Caco-2 (cell line): ENCODE data around the gene NAV3. TPM values are rescaled to one million over a fixed set of nuclear protein-coding genes. Genes with fewer than 3 reads are reported as not detected.

Source experiments
- BruUV-seq: library from RNA; stranded (reverse); fragments of 400-500 nt; replicated peaks from 2 replicates; lab custom pipeline; 2021; lab: Mats Ljungman, UMichigan
- CTCF ChIA-PET: fragments of 300-600 bp; sonication (Branson Sonifier 250); formaldehyde crosslinking; loops from one replicate; lab custom pipeline; 2022; ENCODE audit warnings: antibody characterized with exemption; lab: Charles Lee
- POLR2A ChIA-PET: fragments of 300-600 bp; sonication (Branson Sonifier 250); formaldehyde crosslinking; loops from one replicate; lab custom pipeline; 2022; ENCODE audit warnings: antibody characterized with exemption; lab: Charles Lee
- DNase-seq, 2 experiments: peaks; one replicate each; pipeline versions ENCODE4 v3.0.0 to v3.0.0-alpha.2; 2020 to 2022
- H3K27me3 ChIP-seq: replicated peaks from 2 replicates; pipeline ENCODE4 v1.6.0; 2011; ENCODE audit warnings: low read length; ENCODE audit not compliant: control insufficient read depth, insufficient read depth
- H3K36me3 ChIP-seq: 2 replicates; pipeline ENCODE4 v1.5.1; 2011; ENCODE audit warnings: low read length; ENCODE audit not compliant: control insufficient read depth, insufficient read depth
- H3K4me1 ChIP-seq: fragments of 250-450 bp; sonication (Bioruptor Pico); 2 replicates; pipeline ENCODE4 v1.5.1; 2020; ENCODE audit warnings: mild to moderate bottlenecking
- H3K4me3 ChIP-seq: 2 replicates; pipeline ENCODE4 v1.5.1; 2011; ENCODE audit warnings: low read depth, mild to moderate bottlenecking, control low read depth, low read length
- H3K9me3 ChIP-seq: fragments of 250-450 bp; sonication (Bioruptor Pico); 2 replicates; pipeline ENCODE4 v1.5.1; 2020; ENCODE audit warnings: mild to moderate bottlenecking, moderate library complexity
- H3K27ac Mint-ChIP-seq: one replicate; pipeline ENCODE4 v1.8.0; 2022; ENCODE audit warnings: mixed read lengths; ENCODE audit not compliant: unreplicated experiment
- H3K27me3 Mint-ChIP-seq: one replicate; pipeline ENCODE4 v1.8.0; 2022; ENCODE audit warnings: mixed read lengths; ENCODE audit not compliant: insufficient read depth, unreplicated experiment
- H3K36me3 Mint-ChIP-seq: one replicate; pipeline ENCODE4 v1.8.0; 2022; ENCODE audit warnings: mild to moderate bottlenecking, mixed read lengths; ENCODE audit not compliant: insufficient read depth, unreplicated experiment
- H3K4me1 Mint-ChIP-seq: one replicate; pipeline ENCODE4 v1.8.0; 2022; ENCODE audit warnings: low read depth, mixed read lengths; ENCODE audit not compliant: unreplicated experiment
- H3K4me3 Mint-ChIP-seq: one replicate; pipeline ENCODE4 v1.8.0; 2022; ENCODE audit warnings: mild to moderate bottlenecking, moderate library complexity, mixed read lengths; ENCODE audit not compliant: unreplicated experiment
- H3K9me3 Mint-ChIP-seq: one replicate; pipeline ENCODE4 v1.8.0; 2022; ENCODE audit warnings: mixed read lengths; ENCODE audit not compliant: unreplicated experiment
- CTCF ChIP-seq, 2 experiments: fragments of 200-600 bp in 1 of 2; IDR thresholded peaks; 1 replicate in 1 of 2; 2 replicates in 1 of 2; pipeline versions ENCODE4 v1.5.1 to v1.8.0; 2011 to 2022; ENCODE audit warnings: antibody characterized with exemption in 1 of 2, control low read depth in 1 of 2, inconsistent platforms in 1 of 2, low read depth in 1 of 2, low read length in 1 of 2, mild to moderate bottlenecking in 1 of 2, moderate library complexity in 1 of 2; ENCODE audit not compliant: insufficient read depth in 1 of 2, severe bottlenecking in 1 of 2, unreplicated experiment in 1 of 2
- intact Hi-C: fragments of 100-400 bp; cut with micrococcal nuclease; formaldehyde crosslinking; loops from one replicate; pipeline ENCODE4 v1.10.0; 2022; ENCODE audit not compliant: unreplicated experiment
- total RNA-seq: library from RNA; stranded (reverse); gene quantifications from 2 replicates; pipeline ENCODE4 v1.2.3, GENCODE V29; 2022

NAV3 gene
- total RNA-seq, 1 experiment from 2014 or later = 0.45 TPM

GRCh38 chr12:78226763-78227162, 396.1 kb downstream of the NAV3 start:
- TF ChIP-seq CTCF (IDR thresholded peaks at IDR 0.05; ENCODE audit: insufficient read depth in 1 of 2, low read depth in 1 of 2, low read length in 1 of 2, severe bottlenecking in 1 of 2, unreplicated experiment in 1 of 2) = no peak
- Mint-ChIP-seq H3K4me1 (peaks cover 14% of the 10 kb centered on the region), H3K36me3 (no peaks in the 10 kb centered on the region), H3K27me3 (no peaks in the 10 kb centered on the region), H3K27ac (peak overlapping the region; percentile 9), H3K9me3 (peaks cover 8% of the 10 kb centered on the region), H3K4me3 (no peak overlapping the region)
- intact Hi-C loops = no loop called here
- H3K4me3 ChIP-seq = no peak overlapping the region
- no peaks in the 10 kb centered on the region for H3K36me3 ChIP-seq
- DNase-seq = no peak
- no peaks in the 10 kb centered on the region for H3K27me3 ChIP-seq
- no TSS peak for BruUV-seq
- ChIA-PET POLR2A (no interaction called here), CTCF (no interaction called here)
- H3K9me3 ChIP-seq = no peaks in the 10 kb centered on the region
- H3K4me1 ChIP-seq = peaks cover 11% of the 10 kb centered on the region; the same call in 1 of the 2 replicates

GRCh38 chr12:78229591-78230101, 399.0 kb downstream of the NAV3 start:
- no peaks in the 10 kb centered on the region for H3K36me3 Mint-ChIP-seq
- no peaks in the 10 kb centered on the region for H3K27me3 Mint-ChIP-seq
- Histone ChIP-seq H3K9me3 (no peaks in the 10 kb centered on the region), H3K27me3 (no peaks in the 10 kb centered on the region), H3K4me1 (peaks cover 11% of the 10 kb centered on the region; the same call in 1 of the 2 replicates), H3K36me3 (no peaks in the 10 kb centered on the region), H3K4me3 (no peak overlapping the region)
- H3K4me3 Mint-ChIP-seq = no peak overlapping the region
- intact Hi-C loops = no loop called here
- ChIA-PET POLR2A (no interaction called here), CTCF (interaction anchor here (1.2 kb wide), 1 partner anchor 12 kb away, joined by 3 read pairs; no protein-coding TSS in a partner anchor)
- peaks cover 14% of the 10 kb centered on the region for H3K4me1 Mint-ChIP-seq
- H3K27ac Mint-ChIP-seq = no peak overlapping the region
- DNase-seq = peak; percentile 59
- H3K9me3 Mint-ChIP-seq = peaks cover 8% of the 10 kb centered on the region
- no TSS peak for BruUV-seq
- TF ChIP-seq CTCF (IDR thresholded peaks at IDR 0.05; ENCODE audit: insufficient read depth in 1 of 2, low read depth in 1 of 2, low read length in 1 of 2, severe bottlenecking in 1 of 2, unreplicated experiment in 1 of 2) = peak; percentile 54 to 71

- BruUV-seq = no TSS peak
- ChIA-PET POLR2A (no interaction called here), CTCF (no interaction called here)
- Histone ChIP-seq H3K36me3 (no peaks in the 10 kb centered on the region), H3K4me3 (no peak overlapping the region), H3K9me3 (no peaks in the 10 kb centered on the region), H3K27me3 (no peaks in the 10 kb centered on the region), H3K4me1 (no peaks in the 10 kb centered on the region)
- Mint-ChIP-seq H3K27ac (no peak overlapping the region), H3K27me3 (no peaks in the 10 kb centered on the region), H3K36me3 (no peaks in the 10 kb centered on the region), H3K9me3 (peaks cover 8% of the 10 kb centered on the region), H3K4me1 (peaks cover 7% of the 10 kb centered on the region), H3K4me3 (no peak overlapping the region)
- no peak for DNase-seq
- intact Hi-C loops = no loop called here
- TF ChIP-seq CTCF (IDR thresholded peaks at IDR 0.05; ENCODE audit: insufficient read depth in 1 of 2, low read depth in 1 of 2, low read length in 1 of 2, severe bottlenecking in 1 of 2, unreplicated experiment in 1 of 2) = no peak
Observed at GRCh38 chr12:78232756-78233155, 402.1 kb downstream of the NAV3 start.
